Measurements from ENCODE around the gene CPNE2. TPM values are rescaled to one million over a fixed set of nuclear protein-coding genes. Genes with fewer than 3 reads are reported as not detected.

The CPNE2 gene
- total RNA-seq, 1 donor from 2014 or later = 41.5 TPM

- DNase-seq (ENCODE audit: low read depth in 2 of 2) = no peak
Measured at GRCh38 chr16:57144027-57144426, 51.6 kb downstream of the CPNE2 start.

- DNase-seq (ENCODE audit: low read depth in 2 of 2) = peak; percentile 13 to 75
Measured at GRCh38 chr16:57145046-57146021, 53.0 kb downstream of the CPNE2 start.

- no peak for DNase-seq (ENCODE audit: low read depth in 2 of 2)
Measured at GRCh38 chr16:57146040-57146647, 53.8 kb downstream of the CPNE2 start.

- DNase-seq (ENCODE audit: low read depth in 2 of 2) = peak in 1 of 2 donors; percentile 26
Measured at GRCh38 chr16:57146735-57147134, 54.4 kb downstream of the CPNE2 start.

- DNase-seq (ENCODE audit: low read depth in 2 of 2) = peak; percentile 46 to 81
Measured at GRCh38 chr16:57147381-57148221, 55.2 kb downstream of the CPNE2 start.

GRCh38 chr16:57148481-57148880, 56.1 kb downstream of the CPNE2 start:
- DNase-seq (ENCODE audit: low read depth in 2 of 2) = no peak

- DNase-seq (ENCODE audit: low read depth in 2 of 2) = no peak
Measured at GRCh38 chr16:57149391-57149790, 57.0 kb downstream of the CPNE2 start.

GRCh38 chr16:57150682-57151330, 58.4 kb downstream of the CPNE2 start:
- no peak for DNase-seq (ENCODE audit: low read depth in 2 of 2)

GRCh38 chr16:57151369-57151768, 59.0 kb downstream of the CPNE2 start:
- no peak for DNase-seq (ENCODE audit: low read depth in 2 of 2)

GRCh38 chr16:57152096-57153093, 60.0 kb downstream of the CPNE2 start:
- no peak for DNase-seq (ENCODE audit: low read depth in 2 of 2)

- no peak for DNase-seq (ENCODE audit: low read depth in 2 of 2)
Measured at GRCh38 chr16:57153841-57154240, 61.5 kb downstream of the CPNE2 start.

GRCh38 chr16:57155702-57156350, 63.4 kb downstream of the CPNE2 start:
- no peak for DNase-seq (ENCODE audit: low read depth in 2 of 2)

- DNase-seq (ENCODE audit: low read depth in 2 of 2) = peak in 1 of 2 donors; percentile 21
Measured at GRCh38 chr16:57156351-57156703, 63.9 kb downstream of the CPNE2 start.

- no peak for DNase-seq (ENCODE audit: low read depth in 2 of 2)
Measured at GRCh38 chr16:57157533-57157932, 65.2 kb downstream of the CPNE2 start.

- no peak for DNase-seq (ENCODE audit: low read depth in 2 of 2)
Measured at GRCh38 chr16:57159447-57159846, 67.1 kb downstream of the CPNE2 start.

GRCh38 chr16:57163842-57164241, 71.5 kb downstream of the CPNE2 start:
- no peak for DNase-seq (ENCODE audit: low read depth in 2 of 2)

- no peak for DNase-seq (ENCODE audit: low read depth in 2 of 2)
Measured at GRCh38 chr16:57165483-57165882, 73.1 kb downstream of the CPNE2 start.

GRCh38 chr16:57165938-57166337, 73.6 kb downstream of the CPNE2 start:
- peak in 1 of 2 donors; percentile 13 for DNase-seq (ENCODE audit: low read depth in 2 of 2)

GRCh38 chr16:57166451-57166850, 74.1 kb downstream of the CPNE2 start:
- no peak for DNase-seq (ENCODE audit: low read depth in 2 of 2)

GRCh38 chr16:57166951-57167350, 74.6 kb downstream of the CPNE2 start:
- DNase-seq (ENCODE audit: low read depth in 2 of 2) = peak in 1 of 2 donors; percentile 45
